Measurements from ENCODE around the gene PKD2L1. TPM values are rescaled to one million over a fixed set of nuclear protein-coding genes. Genes with fewer than 3 reads are reported as not detected.

PKD2L1 gene
- total and polyA plus RNA-seq, 12 donors: not detected

- Histone ChIP-seq H3K4me3 (no peak overlapping the region), H3K27ac (no peak overlapping the region), H3K27me3 (peaks cover 0 to 32% (median 8%) of the 10 kb centered on the region in 7 donors), H3K4me1 (peaks cover 0 to 21% (median 14%) of the 10 kb centered on the region in 9 donors), H3K36me3 (peaks cover 0 to 42% (median 0%) of the 10 kb centered on the region in 9 donors), H3K9me3 (no peaks in the 10 kb centered on the region)
- 81 to 93% methylated on average over 5 of the region's 5 CpGs for WGBS, 2 donors
- intact Hi-C loops (cut with DNase I): no loop called here
- TF ChIP-seq CTCF (IDR thresholded peaks at IDR 0.05): no peak
- ATAC-seq (no peak), DNase-seq (no peak)
Measured at GRCh38 chr10:100350914-100351485, 21.0 kb upstream of the PKD2L1 start.

- Histone ChIP-seq H3K9me3 (no peaks in the 10 kb centered on the region), H3K27ac (no peak overlapping the region), H3K36me3 (peaks cover 0 to 30% (median 0%) of the 10 kb centered on the region in 9 donors), H3K27me3 (peaks cover 0 to 40% (median 8%) of the 10 kb centered on the region in 7 donors), H3K4me1 (peaks cover 0 to 27% (median 19%) of the 10 kb centered on the region in 9 donors), H3K4me3 (no peak overlapping the region)
- intact Hi-C loops (cut with DNase I): loop anchor here in 1 of 10 donors (10.0 kb wide), 1 partner anchor 165 kb away; the partner anchor contains the start of gene SEC31B
- DNase-seq (no peak), ATAC-seq (no peak)
- no peak for TF ChIP-seq CTCF (IDR thresholded peaks at IDR 0.05)
- 93 to 94% methylated on average over 3 of the region's 3 CpGs for WGBS, 2 donors
Measured at GRCh38 chr10:100349672-100350071, 19.6 kb upstream of the PKD2L1 start.

GRCh38 chr10:100349087-100349486 is 19.1 kb upstream of the PKD2L1 start:
- intact Hi-C loops (cut with DNase I): loop anchor here in 1 of 10 donors (10.0 kb wide), 1 partner anchor 166 kb away; the partner anchor contains the start of gene SEC31B
- DNase-seq (no peak), ATAC-seq (no peak)
- Histone ChIP-seq H3K4me1 (peaks cover 0 to 27% (median 19%) of the 10 kb centered on the region in 9 donors), H3K9me3 (no peaks in the 10 kb centered on the region), H3K36me3 (peaks cover 0 to 24% (median 0%) of the 10 kb centered on the region in 9 donors), H3K4me3 (no peak overlapping the region), H3K27me3 (peaks cover 0 to 40% (median 8%) of the 10 kb centered on the region in 7 donors), H3K27ac (no peak overlapping the region)
- WGBS, 2 donors: 86 to 87% methylated on average over 5 of the region's 5 CpGs
- no peak for TF ChIP-seq CTCF (IDR thresholded peaks at IDR 0.05)

GRCh38 chr10:100348389-100348927 is 18.4 kb upstream of the PKD2L1 start:
- H3K4me1 ChIP-seq: peaks cover 0 to 27% (median 19%) of the 10 kb centered on the region in 9 donors
- peaks cover 0 to 17% (median 0%) of the 10 kb centered on the region in 9 donors for H3K36me3 ChIP-seq
- peaks cover 0 to 40% (median 8%) of the 10 kb centered on the region in 7 donors for H3K27me3 ChIP-seq
- no peaks in the 10 kb centered on the region for H3K9me3 ChIP-seq
- ATAC-seq: no peak
- intact Hi-C loops (cut with DNase I): loop anchor here in 1 of 10 donors (10.0 kb wide), 1 partner anchor 166 kb away; the partner anchor contains the start of gene SEC31B
- peak overlapping the region in 1 of 10 donors; percentile 74 for H3K4me3 ChIP-seq
- TF ChIP-seq CTCF (IDR thresholded peaks at IDR 0.05): no peak
- H3K27ac ChIP-seq: no peak overlapping the region
- DNase-seq: no peak
- WGBS, 2 donors: 86 to 87% methylated on average over 3 of the region's 3 CpGs

Data from heart right ventricle (tissue), 16 donors.